Mononuclear cell (primary cell): ENCODE measurements around the gene GPC3. TPM values are rescaled to one million over a fixed set of nuclear protein-coding genes. Genes with fewer than 3 reads are reported as not detected.

Experiments
- H3K27me3 ChIP-seq: 2 replicates; pipeline ENCODE4 v1.6.0; 2011; ENCODE audit warnings: low read length, control low read depth; ENCODE audit not compliant: insufficient read depth
- H3K4me1 ChIP-seq: 2 replicates; pipeline ENCODE4 v1.5.1; 2011; ENCODE audit warnings: mild to moderate bottlenecking, low read length, control low read depth; ENCODE audit not compliant: insufficient read depth
- H3K4me3 ChIP-seq: 2 replicates; pipeline ENCODE4 v1.5.1; 2011; ENCODE audit warnings: mild to moderate bottlenecking, low read length, moderate library complexity
- H3K9me3 ChIP-seq: 2 replicates; pipeline ENCODE4 v1.5.1; 2011; ENCODE audit warnings: low read depth, mild to moderate bottlenecking, control low read depth, low read length
- total RNA-seq: library from RNA; depleted of rRNA; stranded (reverse); fragments of >200 nt; gene quantifications from one replicate; pipeline ENCODE4 v1.2.3, GENCODE V29; 2012

The GPC3 gene
- total RNA-seq, 1 donor, result 0.31 TPM

DNA sequence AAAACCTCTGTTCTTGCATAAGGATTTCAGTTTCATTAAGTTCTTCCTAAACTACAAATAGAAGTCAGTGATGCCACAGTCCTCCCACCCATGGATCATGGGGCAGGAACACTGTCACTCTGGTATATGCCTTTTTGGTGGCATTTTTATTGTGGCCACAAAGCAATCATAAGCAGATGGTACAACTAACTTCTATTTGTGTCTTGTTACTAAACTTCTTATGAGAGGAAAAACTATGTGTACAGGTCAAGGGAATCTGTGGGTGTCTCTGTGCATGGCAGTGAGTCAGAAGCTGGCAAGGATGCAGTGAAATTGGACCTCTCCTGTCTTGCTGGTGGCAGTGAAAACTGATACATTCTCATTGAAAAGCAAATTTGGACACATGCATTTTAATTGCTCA lies 325.1 kb downstream of the GPC3 start:
- Histone ChIP-seq H3K4me1 (no peaks in the 10 kb centered on the region), H3K27me3 (no peaks in the 10 kb centered on the region), H3K9me3 (no peaks in the 10 kb centered on the region), H3K4me3 (no peak overlapping the region)

DNA sequence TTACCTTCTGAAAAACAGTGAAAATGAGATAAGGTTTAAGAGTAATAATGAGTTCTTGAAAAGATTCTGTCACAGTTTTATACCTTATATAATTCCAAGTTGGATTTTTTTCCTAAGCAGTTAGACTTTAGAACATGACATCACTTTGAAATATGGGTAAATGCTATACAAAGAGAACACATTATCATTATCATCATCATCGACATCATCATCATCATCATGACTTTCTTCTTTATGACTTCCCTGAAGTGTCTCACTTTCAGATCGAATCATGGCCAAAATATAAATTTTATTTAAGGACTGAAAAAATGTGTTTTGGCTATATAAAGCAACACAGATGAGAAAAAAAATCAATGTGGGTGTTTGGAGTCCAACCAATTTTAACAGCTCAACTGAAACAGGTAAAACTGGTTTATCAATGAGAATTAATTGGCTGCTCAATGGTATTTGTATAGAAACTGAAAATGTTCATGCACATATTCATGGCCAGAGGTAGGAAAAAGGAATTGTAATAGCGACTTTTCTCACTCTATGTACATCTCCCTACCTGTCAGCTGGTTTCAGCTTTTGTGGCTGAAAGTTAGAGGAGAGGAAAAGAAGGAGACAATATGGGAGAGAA lies 327.0 kb downstream of the GPC3 start:
- no peak overlapping the region for H3K4me3 ChIP-seq
- H3K9me3 ChIP-seq, result no peaks in the 10 kb centered on the region
- no peaks in the 10 kb centered on the region for H3K27me3 ChIP-seq
- no peaks in the 10 kb centered on the region for H3K4me1 ChIP-seq

DNA sequence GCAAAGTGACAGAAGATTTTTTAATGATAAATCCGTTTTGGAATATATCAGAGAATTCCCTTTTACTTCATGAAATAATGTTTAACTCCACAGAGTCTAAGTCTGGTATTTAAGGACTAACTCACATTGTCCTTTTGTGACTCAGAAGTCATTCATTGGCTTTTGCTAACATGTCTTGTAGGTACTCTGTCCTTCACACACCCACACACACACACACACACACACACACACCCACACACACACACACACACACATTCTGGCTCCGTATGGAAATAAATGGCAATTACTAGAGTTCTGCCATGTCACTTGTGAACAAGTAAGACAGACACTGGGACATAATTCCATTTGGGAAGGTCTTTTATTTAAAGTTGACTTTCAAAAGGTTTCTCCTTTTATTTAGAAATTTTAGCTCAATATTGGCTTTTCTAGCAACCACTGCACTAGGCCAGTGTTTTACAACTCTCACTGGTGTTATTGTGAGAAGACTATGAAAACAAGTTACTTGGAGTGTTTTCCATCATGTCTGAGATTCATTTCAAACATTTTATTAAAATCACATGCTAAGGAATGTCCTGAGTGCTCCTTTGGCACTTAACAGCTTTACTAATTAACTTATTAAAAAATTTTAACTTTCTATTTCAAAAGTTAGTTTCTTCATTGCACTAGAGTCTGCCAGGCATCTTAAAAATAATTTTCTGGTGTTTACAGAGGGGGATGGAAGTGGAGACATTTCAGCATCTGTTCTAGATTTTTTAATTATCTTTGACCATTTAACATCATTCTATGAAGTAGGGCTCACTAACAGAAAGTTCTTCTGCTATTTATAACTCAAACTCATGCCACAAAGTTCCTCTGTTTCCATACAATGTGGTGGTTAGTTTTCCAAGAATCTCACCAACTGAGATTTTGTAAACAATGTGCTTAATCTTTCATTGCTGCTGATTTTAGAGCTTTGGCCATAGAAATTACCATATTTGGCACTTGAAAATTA lies 329.8 kb downstream of the GPC3 start:
- no peak overlapping the region for H3K4me3 ChIP-seq
- H3K4me1 ChIP-seq, result no peaks in the 10 kb centered on the region
- H3K9me3 ChIP-seq, result no peaks in the 10 kb centered on the region
- no peaks in the 10 kb centered on the region for H3K27me3 ChIP-seq

DNA sequence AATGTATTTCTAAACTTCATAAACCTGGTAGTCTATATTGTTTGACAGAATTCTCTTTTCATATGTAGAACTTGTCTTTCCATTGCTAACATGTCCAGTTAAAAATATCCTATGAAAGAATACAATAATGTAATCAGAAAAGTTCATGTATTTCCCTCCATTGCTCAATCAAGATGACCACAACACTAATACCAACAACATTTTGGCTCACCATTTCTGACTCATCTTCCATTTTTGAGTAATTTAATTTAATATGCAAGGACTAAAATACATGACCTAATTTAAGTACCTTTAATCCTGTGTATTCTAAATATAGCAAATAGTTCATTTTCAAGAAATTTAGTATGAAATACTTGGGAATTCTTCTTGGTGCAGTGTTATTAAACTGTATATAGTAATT lies 330.6 kb downstream of the GPC3 start:
- Histone ChIP-seq H3K27me3 (no peaks in the 10 kb centered on the region), H3K4me3 (no peak overlapping the region), H3K4me1 (no peaks in the 10 kb centered on the region), H3K9me3 (no peaks in the 10 kb centered on the region)

DNA sequence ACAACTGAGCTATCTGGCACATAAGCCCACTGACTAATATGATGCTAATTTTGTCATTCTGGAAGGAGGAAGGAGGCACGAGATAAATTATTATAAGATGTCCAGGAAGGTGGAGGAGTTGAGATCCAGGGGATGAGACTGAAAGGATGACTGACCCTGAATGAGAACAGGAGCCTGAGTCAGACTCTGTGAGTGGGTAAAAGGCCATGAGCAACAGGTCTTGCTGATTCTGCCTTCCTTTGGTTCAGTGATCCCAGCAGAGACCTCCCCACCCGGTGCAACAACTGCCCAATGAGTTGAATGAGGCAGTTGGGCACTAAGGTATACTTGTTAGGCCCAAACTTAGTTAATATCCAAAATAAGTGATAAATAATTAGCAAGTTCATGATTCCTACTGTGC lies 332.0 kb downstream of the GPC3 start:
- no peak overlapping the region for H3K4me3 ChIP-seq
- H3K27me3 ChIP-seq, result no peaks in the 10 kb centered on the region
- no peaks in the 10 kb centered on the region for H3K9me3 ChIP-seq
- H3K4me1 ChIP-seq, result no peaks in the 10 kb centered on the region

DNA sequence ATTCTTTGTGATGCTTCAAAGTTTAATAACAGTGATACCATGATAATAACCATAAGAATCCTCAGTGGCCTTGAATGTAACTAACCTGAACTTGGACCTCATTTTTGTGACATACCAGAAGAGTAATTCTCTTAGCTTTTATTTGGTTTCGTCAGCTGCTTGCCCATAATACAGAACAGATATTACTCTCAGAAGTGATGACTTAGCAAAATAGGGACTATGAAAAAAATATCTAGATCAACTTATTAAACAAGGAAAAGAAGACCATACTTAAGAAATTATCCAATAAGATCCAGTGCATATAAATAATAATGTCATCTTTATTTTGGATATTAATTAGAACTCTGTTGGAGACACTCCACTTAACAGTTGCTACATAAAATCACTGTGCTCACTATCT lies 333.2 kb downstream of the GPC3 start:
- Histone ChIP-seq H3K9me3 (no peaks in the 10 kb centered on the region), H3K4me3 (no peak overlapping the region), H3K4me1 (peaks cover 3% of the 10 kb centered on the region), H3K27me3 (no peaks in the 10 kb centered on the region)

DNA sequence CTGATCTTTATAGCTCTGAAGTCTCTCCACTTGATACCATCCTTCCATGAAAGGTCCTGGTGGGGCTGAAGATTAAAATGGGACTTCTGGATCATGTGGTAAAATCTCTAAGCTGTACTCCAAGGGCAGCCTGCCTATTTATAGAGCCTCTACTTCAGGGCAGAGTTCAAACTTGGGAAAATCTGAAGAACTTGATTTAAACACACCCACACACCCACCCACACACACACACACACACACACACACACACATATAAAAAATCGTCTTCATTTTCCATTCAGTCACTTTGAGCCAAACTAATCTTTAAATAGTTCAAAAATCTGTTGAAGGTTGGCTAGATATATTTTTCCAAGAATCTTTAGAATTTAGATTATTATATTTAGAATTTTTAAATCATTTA lies 335.2 kb downstream of the GPC3 start:
- H3K4me3 ChIP-seq, result no peak overlapping the region
- no peaks in the 10 kb centered on the region for H3K9me3 ChIP-seq
- H3K4me1 ChIP-seq, result peaks cover 21% of the 10 kb centered on the region
- H3K27me3 ChIP-seq, result no peaks in the 10 kb centered on the region

DNA sequence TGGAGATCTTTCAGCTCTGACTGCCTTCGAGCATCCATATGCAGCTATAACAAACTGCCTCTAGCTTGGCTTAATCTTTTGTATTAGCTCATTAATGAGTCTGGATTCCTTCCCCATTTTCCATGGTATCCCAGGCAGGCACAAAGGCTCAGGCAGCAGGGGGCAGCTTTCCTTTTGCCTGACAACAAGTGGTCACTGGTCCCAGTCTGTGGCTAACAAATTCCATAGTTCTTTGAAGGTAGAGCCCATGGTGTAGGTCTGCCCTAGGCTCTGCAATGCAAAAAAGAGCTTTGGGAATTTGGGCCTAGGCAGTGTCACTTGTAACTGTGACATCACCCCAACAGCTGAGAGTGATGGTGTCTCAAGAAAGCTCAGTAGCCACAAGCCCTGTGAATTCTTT lies 335.7 kb downstream of the GPC3 start:
- Histone ChIP-seq H3K27me3 (no peaks in the 10 kb centered on the region), H3K4me1 (peaks cover 22% of the 10 kb centered on the region), H3K9me3 (no peaks in the 10 kb centered on the region), H3K4me3 (no peak overlapping the region)

DNA sequence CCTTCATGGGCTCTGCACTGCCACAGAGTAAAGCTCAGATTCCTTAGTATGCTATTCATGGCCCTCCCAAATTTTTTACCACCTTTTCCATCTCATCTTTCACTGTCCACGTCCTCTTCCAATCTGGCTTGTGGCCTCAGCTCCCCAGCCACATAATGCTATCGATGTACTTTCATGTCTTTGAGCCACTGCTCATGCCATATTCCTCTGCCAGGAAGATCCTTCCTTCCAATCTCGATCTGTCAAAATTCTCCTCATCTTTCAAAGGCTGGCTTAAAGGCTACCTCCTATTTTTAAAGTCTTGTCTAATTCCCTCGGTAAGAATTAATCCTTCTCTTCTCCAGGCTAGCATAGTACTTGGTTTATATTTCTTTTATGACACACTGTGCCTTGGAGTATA lies 336.8 kb downstream of the GPC3 start:
- H3K27me3 ChIP-seq, result no peaks in the 10 kb centered on the region
- no peaks in the 10 kb centered on the region for H3K9me3 ChIP-seq
- no peak overlapping the region for H3K4me3 ChIP-seq
- peaks cover 22% of the 10 kb centered on the region for H3K4me1 ChIP-seq

DNA sequence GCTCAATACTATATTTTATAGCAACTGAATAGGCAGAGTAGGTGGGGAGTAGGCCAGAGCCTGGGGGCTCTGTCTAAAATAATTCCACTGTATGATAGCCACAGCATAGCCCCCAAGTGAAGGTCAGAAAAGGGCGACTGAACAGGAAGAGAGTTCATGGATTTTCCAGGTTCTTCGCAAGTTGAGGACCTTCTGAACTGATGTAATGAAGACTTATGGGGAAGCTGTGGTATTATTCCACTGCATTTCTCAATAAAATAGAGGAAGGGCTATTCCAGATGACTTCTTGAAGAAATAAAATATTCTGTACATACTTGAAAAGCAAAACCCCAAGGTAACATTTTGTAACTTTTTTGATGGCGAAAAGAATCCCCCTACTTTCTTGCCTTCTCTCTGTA lies 338.7 kb downstream of the GPC3 start:
- Histone ChIP-seq H3K4me3 (no peak overlapping the region), H3K27me3 (no peaks in the 10 kb centered on the region), H3K4me1 (peaks cover 22% of the 10 kb centered on the region), H3K9me3 (no peaks in the 10 kb centered on the region)

DNA sequence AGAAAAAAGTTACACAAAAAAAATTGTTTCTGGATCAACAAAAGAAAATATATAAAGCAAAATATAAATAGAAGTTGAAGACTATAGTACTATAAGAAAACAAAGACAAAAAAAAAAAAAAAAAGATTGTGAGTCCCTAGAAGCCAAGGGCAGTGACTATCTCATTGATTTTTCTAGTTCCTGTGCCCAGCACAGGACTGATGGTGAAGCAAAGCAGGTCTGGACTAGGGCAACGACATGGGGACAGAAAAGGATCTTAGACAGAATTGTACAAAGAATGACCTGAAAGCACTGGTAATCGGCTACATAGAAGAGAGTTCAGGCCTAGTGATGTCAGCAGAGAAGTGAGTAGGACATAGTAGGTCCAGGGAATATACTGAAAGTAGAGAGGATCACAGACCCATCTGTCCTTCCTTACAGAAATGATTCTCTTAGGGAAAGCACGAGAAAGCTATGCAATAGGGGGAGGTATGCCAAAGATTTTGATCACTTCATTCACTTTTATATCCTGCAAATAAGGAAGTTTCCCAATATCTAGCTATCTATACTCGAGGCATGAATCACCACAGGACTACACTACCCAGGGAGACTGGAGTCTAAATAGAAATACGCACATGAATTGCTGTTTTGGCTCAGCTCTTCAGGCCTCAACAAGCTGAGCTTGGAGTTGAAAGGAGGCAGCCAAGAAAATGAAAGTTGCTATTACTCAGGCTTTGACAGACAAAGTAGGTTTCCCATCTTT lies 339.2 kb downstream of the GPC3 start:
- H3K9me3 ChIP-seq, result no peaks in the 10 kb centered on the region
- no peak overlapping the region for H3K4me3 ChIP-seq
- no peaks in the 10 kb centered on the region for H3K27me3 ChIP-seq
- H3K4me1 ChIP-seq, result peaks cover 22% of the 10 kb centered on the region

DNA sequence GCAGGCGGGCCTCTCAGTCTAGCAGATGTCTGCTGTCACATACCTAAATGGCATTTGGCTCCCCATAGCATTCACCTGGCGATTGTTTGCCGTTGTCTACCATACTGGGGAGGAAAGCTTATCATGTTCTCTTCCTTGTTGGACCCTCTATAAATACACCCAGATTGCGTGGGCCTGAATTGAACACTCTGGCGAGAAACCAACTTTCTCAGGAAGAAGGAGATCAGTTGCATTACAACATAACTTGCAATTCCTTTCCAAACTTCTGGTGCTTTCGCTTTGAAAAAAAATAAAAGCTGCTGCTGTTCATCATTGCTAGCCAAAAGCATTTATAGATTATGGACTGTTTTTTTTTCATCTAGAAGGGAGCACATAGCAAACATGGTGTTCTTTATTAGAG lies 340.1 kb downstream of the GPC3 start:
- no peaks in the 10 kb centered on the region for H3K27me3 ChIP-seq
- H3K9me3 ChIP-seq, result no peaks in the 10 kb centered on the region
- H3K4me3 ChIP-seq, result no peak overlapping the region
- peaks cover 22% of the 10 kb centered on the region for H3K4me1 ChIP-seq

DNA sequence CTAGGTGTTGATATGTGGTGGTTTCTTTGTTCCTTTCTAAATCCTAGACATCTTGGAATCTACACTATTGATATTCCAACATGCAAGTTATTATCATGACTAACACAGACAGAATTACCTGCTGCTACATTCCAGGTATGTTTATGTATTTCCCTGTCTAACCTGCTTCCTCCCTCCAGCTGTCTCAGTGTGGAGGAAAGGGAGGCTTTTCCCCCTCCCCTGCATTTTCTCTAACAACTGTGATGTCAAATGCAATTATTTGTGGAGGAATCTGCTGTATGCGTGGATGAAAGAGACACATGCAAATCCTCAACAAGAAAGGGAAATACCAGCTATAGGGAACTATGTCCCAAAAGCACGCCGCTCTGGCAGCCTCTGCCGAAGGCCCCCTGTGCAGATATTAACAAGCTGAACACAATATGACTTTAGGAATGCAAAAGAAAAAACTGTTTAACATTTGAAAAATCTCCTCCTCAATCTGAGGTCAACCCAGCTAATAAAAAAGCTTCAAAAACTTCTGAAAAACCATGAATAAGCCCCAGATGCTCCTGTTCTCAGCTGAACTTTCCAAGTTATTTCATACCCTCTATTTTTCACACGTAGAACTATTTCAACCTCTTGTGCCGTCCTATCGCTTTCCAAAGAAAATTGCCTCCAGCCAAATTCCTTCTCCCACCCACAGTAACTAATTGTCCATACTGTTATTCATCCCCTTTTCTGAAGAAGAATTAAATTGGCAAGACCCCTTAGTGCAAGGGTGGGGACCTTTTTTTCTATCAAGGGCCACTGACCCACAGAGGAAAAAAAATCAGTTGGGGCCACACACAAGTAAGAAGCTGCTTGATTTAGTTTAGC lies 345.0 kb downstream of the GPC3 start:
- no peaks in the 10 kb centered on the region for H3K27me3 ChIP-seq
- peaks cover 3% of the 10 kb centered on the region for H3K4me1 ChIP-seq
- no peak overlapping the region for H3K4me3 ChIP-seq
- no peaks in the 10 kb centered on the region for H3K9me3 ChIP-seq

DNA sequence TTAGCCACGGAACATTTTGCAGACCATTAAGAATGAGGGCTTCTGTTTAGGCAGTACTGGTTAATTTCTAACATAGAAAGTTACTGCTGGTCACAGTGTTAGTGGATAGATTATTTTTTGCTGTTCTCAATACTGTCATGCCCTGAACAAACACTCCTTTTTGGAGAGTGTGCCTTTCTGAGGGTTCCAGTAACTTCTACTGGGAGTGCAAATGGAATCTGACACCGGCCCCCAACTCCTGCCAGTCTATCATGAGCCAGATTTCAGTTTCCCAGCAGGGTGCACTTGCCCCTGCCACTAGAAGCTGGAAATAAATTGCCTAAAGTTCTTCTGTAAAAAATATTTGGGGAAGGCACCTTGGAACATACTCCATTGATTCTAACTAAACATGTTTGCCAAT lies 345.7 kb downstream of the GPC3 start:
- Histone ChIP-seq H3K4me1 (no peaks in the 10 kb centered on the region), H3K27me3 (no peaks in the 10 kb centered on the region), H3K9me3 (no peaks in the 10 kb centered on the region), H3K4me3 (no peak overlapping the region)
